ENCODE measurements around the gene FOSL2.

The FOSL2 gene

GRCh38 chr2:28392297-28393113 lies at the start of gene FOSL2:
FOSL2 (plus strand) TSS chr2:28392858; CDS start chr2:28393721, 863 bp downstream.
- Histone ChIP-seq H3K36me3 (ENCODE audit: insufficient read depth, low read length) (no peaks in the 10 kb centered on the region), H3K9me2 (replicated peaks; ENCODE audit: low read depth, low read length) (no peaks in the 10 kb centered on the region), H3K9ac (ENCODE audit: low read depth, low read length, poor library complexity, severe bottlenecking) (peak within 1 kb of the TSS; percentile 87), H3K9me3 (ENCODE audit: insufficient read depth, low read depth, low read length) (no peaks in the 10 kb centered on the region), H2AFZ (ENCODE audit: low read length) (peak within 1 kb of the TSS; percentile 35; the same call in 1 of the 2 replicates), H3K4me1 (ENCODE audit: insufficient read depth, low read length, poor library complexity, severe bottlenecking) (peaks cover 24% of the 10 kb centered on the region), H3K4me2 (ENCODE audit: low read depth, low read length, poor library complexity, severe bottlenecking) (peak within 1 kb of the TSS; percentile 98), H3K27me3 (ENCODE audit: insufficient read depth, low read length, poor library complexity, severe bottlenecking) (peaks cover 5% of the 10 kb centered on the region), H3K4me3 (ENCODE audit: low read length, poor library complexity, severe bottlenecking) (peak within 1 kb of the TSS; percentile 83), H3K79me2 (ENCODE audit: insufficient read depth, low read length) (peaks cover 50% of the 10 kb centered on the region), H4K20me1 (ENCODE audit: insufficient read depth, low read length, poor library complexity, severe bottlenecking) (peaks cover 40% of the 10 kb centered on the region), H3F3A (ENCODE audit: low read depth) (peaks cover 11% of the 10 kb centered on the region; the same call in 1 of the 2 replicates)
- TF ChIP-seq EZH2phosphoT487 (IDR thresholded peaks at IDR 0.05; ENCODE audit: borderline replicate concordance) = no peak
- no peak for TF ChIP-seq CTCF (conservative IDR thresholded peaks at IDR 0.05; ENCODE audit: low read length)

GRCh38 chr2:28343184-28343942 lies 49.3 kb upstream of the FOSL2 start:
- Histone ChIP-seq H3K9ac (ENCODE audit: low read depth, low read length, poor library complexity, severe bottlenecking) (no peak overlapping the region), H3K79me2 (ENCODE audit: insufficient read depth, low read length) (no peaks in the 10 kb centered on the region), H3F3A (ENCODE audit: low read depth) (no peaks in the 10 kb centered on the region), H3K36me3 (ENCODE audit: insufficient read depth, low read length) (no peaks in the 10 kb centered on the region), H4K20me1 (ENCODE audit: insufficient read depth, low read length, poor library complexity, severe bottlenecking) (no peaks in the 10 kb centered on the region), H3K27me3 (ENCODE audit: insufficient read depth, low read length, poor library complexity, severe bottlenecking) (no peaks in the 10 kb centered on the region), H3K9me2 (replicated peaks; ENCODE audit: low read depth, low read length) (no peaks in the 10 kb centered on the region), H3K4me2 (ENCODE audit: low read depth, low read length, poor library complexity, severe bottlenecking) (no peak overlapping the region), H3K9me3 (ENCODE audit: insufficient read depth, low read depth, low read length) (no peaks in the 10 kb centered on the region), H3K4me1 (ENCODE audit: insufficient read depth, low read length, poor library complexity, severe bottlenecking) (peaks cover 12% of the 10 kb centered on the region), H3K4me3 (ENCODE audit: low read length, poor library complexity, severe bottlenecking) (no peak overlapping the region), H2AFZ (ENCODE audit: low read length) (no peak overlapping the region)
- TF ChIP-seq EZH2phosphoT487 (IDR thresholded peaks at IDR 0.05; ENCODE audit: borderline replicate concordance) (no peak), CTCF (conservative IDR thresholded peaks at IDR 0.05; ENCODE audit: low read length) (no peak)

GRCh38 chr2:28343971-28344715 lies 48.5 kb upstream of the FOSL2 start:
- H3K79me2 ChIP-seq (ENCODE audit: insufficient read depth, low read length) = no peaks in the 10 kb centered on the region
- TF ChIP-seq CTCF (conservative IDR thresholded peaks at IDR 0.05; ENCODE audit: low read length) (no peak), EZH2phosphoT487 (IDR thresholded peaks at IDR 0.05; ENCODE audit: borderline replicate concordance) (no peak)
- no peaks in the 10 kb centered on the region for H3F3A ChIP-seq (ENCODE audit: low read depth)
- no peak overlapping the region for H2AFZ ChIP-seq (ENCODE audit: low read length)
- H3K4me1 ChIP-seq (ENCODE audit: insufficient read depth, low read length, poor library complexity, severe bottlenecking) = peaks cover 11% of the 10 kb centered on the region
- H3K4me2 ChIP-seq (ENCODE audit: low read depth, low read length, poor library complexity, severe bottlenecking) = no peak overlapping the region
- H3K9me2 ChIP-seq (replicated peaks; ENCODE audit: low read depth, low read length) = no peaks in the 10 kb centered on the region
- no peak overlapping the region for H3K9ac ChIP-seq (ENCODE audit: low read depth, low read length, poor library complexity, severe bottlenecking)
- H3K9me3 ChIP-seq (ENCODE audit: insufficient read depth, low read depth, low read length) = no peaks in the 10 kb centered on the region
- no peaks in the 10 kb centered on the region for H3K27me3 ChIP-seq (ENCODE audit: insufficient read depth, low read length, poor library complexity, severe bottlenecking)
- H4K20me1 ChIP-seq (ENCODE audit: insufficient read depth, low read length, poor library complexity, severe bottlenecking) = no peaks in the 10 kb centered on the region
- H3K4me3 ChIP-seq (ENCODE audit: low read length, poor library complexity, severe bottlenecking) = no peak overlapping the region
- no peaks in the 10 kb centered on the region for H3K36me3 ChIP-seq (ENCODE audit: insufficient read depth, low read length)

All from Loucy (cell line).